ENCODE measurements around the gene SOWAHA.

- TF ChIP-seq TAF1 (IDR thresholded peaks at IDR 0.05; ENCODE audit: borderline replicate concordance, insufficient read depth, low read length) (no peak), POLR2AphosphoS5 (IDR thresholded peaks at IDR 0.05; ENCODE audit: low read depth, low read length) (no peak), SIN3A (IDR thresholded peaks at IDR 0.05; ENCODE audit: borderline replicate concordance, insufficient read depth, low read length) (no peak), REST (IDR thresholded peaks at IDR 0.05; ENCODE audit: insufficient read depth in 1 of 2, low read depth in 2 of 2, low read length in 2 of 2) (no peak)
Measured at GRCh38 chr5:132820162-132820754, 7.2 kb downstream of the SOWAHA start.
